ENCODE measurements around the gene VTI1A. TPM values are rescaled to one million over a fixed set of nuclear protein-coding genes. Genes with fewer than 3 reads are reported as not detected.

VTI1A gene
- total and polyA plus RNA-seq, 2 of the 13 experiments (the other 11 are each of a cell fraction or from before 2014, with no cell fraction given): 11.7 to 32.7 TPM

DNA sequence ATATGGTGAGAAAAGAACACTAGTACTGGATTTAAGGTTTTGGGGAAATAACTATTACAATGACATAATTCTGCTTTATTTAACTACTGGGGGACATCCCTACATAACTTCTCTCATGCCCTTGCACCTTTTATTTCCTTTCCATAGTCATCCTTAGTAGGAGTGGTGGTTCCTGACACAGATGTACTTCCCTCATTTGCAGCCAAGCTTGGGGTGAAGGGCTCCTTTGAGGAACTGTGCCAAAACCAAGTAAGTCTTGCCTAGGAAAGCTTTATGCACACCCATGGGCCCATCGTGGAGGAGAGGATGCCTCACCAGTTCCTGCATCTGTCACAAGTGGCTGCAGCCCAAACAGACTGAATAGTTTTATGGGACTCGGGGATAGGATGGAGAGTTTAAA, 20.9 kb upstream of the VTI1A start:
- TF ChIP-seq SALL1 (CRISPR knock-in tag; IDR thresholded peaks at IDR 0.05): no peak
- TF ChIP-seq ZNF18 (CRISPR knock-in tag; IDR thresholded peaks at IDR 0.05; ENCODE audit: insufficient replicate concordance): no peak
- no peak for TF ChIP-seq ZSCAN25 (CRISPR knock-in tag; IDR thresholded peaks at IDR 0.05)
- TF ChIP-seq ZNF547 (CRISPR knock-in tag; IDR thresholded peaks at IDR 0.05): no peak
- no peak for TF ChIP-seq JUND (CRISPR knock-in tag; IDR thresholded peaks at IDR 0.05)
- TF ChIP-seq KLF12 (CRISPR knock-in tag; IDR thresholded peaks at IDR 0.05; ENCODE audit: borderline replicate concordance): no peak
- TF ChIP-seq RXRB (CRISPR knock-in tag; IDR thresholded peaks at IDR 0.05; ENCODE audit: borderline replicate concordance): no peak
- TF ChIP-seq, protein P1, sequence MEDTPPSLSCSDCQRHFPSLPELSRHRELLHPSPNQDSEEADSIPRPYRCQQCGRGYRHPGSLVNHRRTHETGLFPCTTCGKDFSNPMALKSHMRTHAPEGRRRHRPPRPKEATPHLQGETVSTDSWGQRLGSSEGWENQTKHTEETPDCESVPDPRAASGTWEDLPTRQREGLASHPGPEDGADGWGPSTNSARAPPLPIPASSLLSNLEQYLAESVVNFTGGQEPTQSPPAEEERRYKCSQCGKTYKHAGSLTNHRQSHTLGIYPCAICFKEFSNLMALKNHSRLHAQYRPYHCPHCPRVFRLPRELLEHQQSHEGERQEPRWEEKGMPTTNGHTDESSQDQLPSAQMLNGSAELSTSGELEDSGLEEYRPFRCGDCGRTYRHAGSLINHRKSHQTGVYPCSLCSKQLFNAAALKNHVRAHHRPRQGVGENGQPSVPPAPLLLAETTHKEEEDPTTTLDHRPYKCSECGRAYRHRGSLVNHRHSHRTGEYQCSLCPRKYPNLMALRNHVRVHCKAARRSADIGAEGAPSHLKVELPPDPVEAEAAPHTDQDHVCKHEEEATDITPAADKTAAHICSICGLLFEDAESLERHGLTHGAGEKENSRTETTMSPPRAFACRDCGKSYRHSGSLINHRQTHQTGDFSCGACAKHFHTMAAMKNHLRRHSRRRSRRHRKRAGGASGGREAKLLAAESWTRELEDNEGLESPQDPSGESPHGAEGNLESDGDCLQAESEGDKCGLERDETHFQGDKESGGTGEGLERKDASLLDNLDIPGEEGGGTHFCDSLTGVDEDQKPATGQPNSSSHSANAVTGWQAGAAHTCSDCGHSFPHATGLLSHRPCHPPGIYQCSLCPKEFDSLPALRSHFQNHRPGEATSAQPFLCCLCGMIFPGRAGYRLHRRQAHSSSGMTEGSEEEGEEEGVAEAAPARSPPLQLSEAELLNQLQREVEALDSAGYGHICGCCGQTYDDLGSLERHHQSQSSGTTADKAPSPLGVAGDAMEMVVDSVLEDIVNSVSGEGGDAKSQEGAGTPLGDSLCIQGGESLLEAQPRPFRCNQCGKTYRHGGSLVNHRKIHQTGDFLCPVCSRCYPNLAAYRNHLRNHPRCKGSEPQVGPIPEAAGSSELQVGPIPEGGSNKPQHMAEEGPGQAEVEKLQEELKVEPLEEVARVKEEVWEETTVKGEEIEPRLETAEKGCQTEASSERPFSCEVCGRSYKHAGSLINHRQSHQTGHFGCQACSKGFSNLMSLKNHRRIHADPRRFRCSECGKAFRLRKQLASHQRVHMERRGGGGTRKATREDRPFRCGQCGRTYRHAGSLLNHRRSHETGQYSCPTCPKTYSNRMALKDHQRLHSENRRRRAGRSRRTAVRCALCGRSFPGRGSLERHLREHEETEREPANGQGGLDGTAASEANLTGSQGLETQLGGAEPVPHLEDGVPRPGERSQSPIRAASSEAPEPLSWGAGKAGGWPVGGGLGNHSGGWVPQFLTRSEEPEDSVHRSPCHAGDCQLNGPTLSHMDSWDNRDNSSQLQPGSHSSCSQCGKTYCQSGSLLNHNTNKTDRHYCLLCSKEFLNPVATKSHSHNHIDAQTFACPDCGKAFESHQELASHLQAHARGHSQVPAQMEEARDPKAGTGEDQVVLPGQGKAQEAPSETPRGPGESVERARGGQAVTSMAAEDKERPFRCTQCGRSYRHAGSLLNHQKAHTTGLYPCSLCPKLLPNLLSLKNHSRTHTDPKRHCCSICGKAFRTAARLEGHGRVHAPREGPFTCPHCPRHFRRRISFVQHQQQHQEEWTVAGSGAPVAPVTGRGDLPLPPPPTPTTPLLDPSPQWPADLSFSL (CRISPR knock-in tag; IDR thresholded peaks at IDR 0.05): no peak
- no peak for TF ChIP-seq MXI1 (IDR thresholded peaks at IDR 0.05; ENCODE audit: borderline replicate concordance, low read depth, low read length)
- TF ChIP-seq ZNF326 (CRISPR knock-in tag; IDR thresholded peaks at IDR 0.05; ENCODE audit: borderline replicate concordance): no peak
- Histone ChIP-seq H3K4me2 (ENCODE audit: low read depth, low read length) (no peak overlapping the region), H3K79me2 (ENCODE audit: insufficient read depth, low read length) (no peaks in the 10 kb centered on the region), H3K4me1 (ENCODE audit: insufficient read depth, low read length) (peaks cover 12% of the 10 kb centered on the region), H3K36me3 (replicated peaks in 1 of 2; ENCODE audit: control insufficient read depth in 1 of 2, insufficient read depth in 2 of 2, low read length in 2 of 2) (peaks cover 25 to 63% of the 10 kb centered on the region in 2 experiments), H3K4me3 (replicated peaks in 1 of 3; ENCODE audit: insufficient read depth in 1 of 3, low read depth in 2 of 3, low read length in 3 of 3) (no peak overlapping the region), H3K27me3 (ENCODE audit: control insufficient read depth in 1 of 2, insufficient read depth in 2 of 2, low read length in 2 of 2) (no peaks in the 10 kb centered on the region), H2AFZ (ENCODE audit: low read length) (no peak overlapping the region), H4K20me1 (ENCODE audit: insufficient read depth, low read length) (no peaks in the 10 kb centered on the region), H3K9ac (ENCODE audit: insufficient read depth, low read depth, low read length) (no peak overlapping the region), H3K27ac (ENCODE audit: extremely low read length, insufficient read depth, low read length) (no peak overlapping the region), H3K9me3 (ENCODE audit: low read length) (no peaks in the 10 kb centered on the region)
- DNase-seq (ENCODE audit: low spot score): no peak
- in situ Hi-C loops (cut with HindIII; ENCODE audit: extremely low pct_ligation_motif_present, low pct_unique_long_range_greater_than_20kb) (loop anchor here (25.0 kb wide), 2 partner anchors 89 to 289 kb away; no protein-coding TSS in a partner anchor), intact Hi-C loops (cut with micrococcal nuclease; ENCODE audit: unreplicated experiment) (no loop called here)
- FAIRE-seq: no peak
- no peak for ATAC-seq
- ChIA-PET CTCF (ENCODE audit: low intra/inter-chr PET ratio, low total read pairs) (no interaction called here), POLR2A (no interaction called here)
- BruUV-seq (replicated peaks): no TSS peak
- WGBS (ENCODE audit: low lambda C conversion rate): 93% methylated on average over 2 of the region's 2 CpGs

Measured in HepG2 (cell line).